Fibroblast of villous mesenchyme (primary cell): ENCODE results near the gene STK32B. TPM values are rescaled to one million over a fixed set of nuclear protein-coding genes. Genes with fewer than 3 reads are reported as not detected.
"Not testable (repeated sequence)": the region's sequence is repeated elsewhere in the genome, so short reads cannot be mapped to it uniquely, and the experiment has no call there.

Experiments used
- DNase-seq: peaks from one replicate; pipeline ENCODE4 v3.0.0-alpha.2; 2010; ENCODE audit warnings: low read depth
- H3K4me3 ChIP-seq: 2 replicates; pipeline ENCODE4 v1.5.1; 2011; ENCODE audit warnings: low read depth, mild to moderate bottlenecking, low read length
- total RNA-seq: library from RNA; depleted of rRNA; stranded (reverse); fragments of >200 nt; gene quantifications from 2 replicates; pipeline ENCODE4 v1.2.3, GENCODE V29; 2012
- TF ChIP-seq, protein P1 (sequence below): IDR thresholded peaks from 2 replicates; pipeline ENCODE4 v1.5.1; 2012; ENCODE audit warnings: low read depth, mild to moderate bottlenecking, low read length; ENCODE audit not compliant: insufficient read depth

The STK32B gene
- total RNA-seq, 1 donor, result 2.6 TPM

DNA sequence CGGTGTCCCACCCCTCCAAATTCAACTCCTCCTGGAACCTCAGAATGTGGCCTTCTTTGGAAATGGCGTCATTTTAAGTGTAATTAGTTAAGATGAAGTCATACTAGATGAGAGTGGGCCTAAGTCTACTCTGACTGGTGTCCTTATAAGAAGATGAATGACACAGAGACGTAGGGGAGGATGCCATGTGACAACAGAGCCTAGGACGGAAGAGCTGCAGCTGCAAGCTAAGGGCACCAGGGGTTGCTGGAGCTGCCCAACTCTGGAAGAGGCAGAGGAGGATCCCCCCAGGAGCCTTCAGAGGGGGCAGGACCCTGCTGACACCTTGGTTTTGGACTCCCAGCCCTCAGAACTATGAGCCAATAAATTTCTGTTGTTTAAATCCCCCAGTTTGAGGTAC lies 115.1 kb downstream of the STK32B start:
- DNase-seq, result no peak
- TF ChIP-seq, protein P1, sequence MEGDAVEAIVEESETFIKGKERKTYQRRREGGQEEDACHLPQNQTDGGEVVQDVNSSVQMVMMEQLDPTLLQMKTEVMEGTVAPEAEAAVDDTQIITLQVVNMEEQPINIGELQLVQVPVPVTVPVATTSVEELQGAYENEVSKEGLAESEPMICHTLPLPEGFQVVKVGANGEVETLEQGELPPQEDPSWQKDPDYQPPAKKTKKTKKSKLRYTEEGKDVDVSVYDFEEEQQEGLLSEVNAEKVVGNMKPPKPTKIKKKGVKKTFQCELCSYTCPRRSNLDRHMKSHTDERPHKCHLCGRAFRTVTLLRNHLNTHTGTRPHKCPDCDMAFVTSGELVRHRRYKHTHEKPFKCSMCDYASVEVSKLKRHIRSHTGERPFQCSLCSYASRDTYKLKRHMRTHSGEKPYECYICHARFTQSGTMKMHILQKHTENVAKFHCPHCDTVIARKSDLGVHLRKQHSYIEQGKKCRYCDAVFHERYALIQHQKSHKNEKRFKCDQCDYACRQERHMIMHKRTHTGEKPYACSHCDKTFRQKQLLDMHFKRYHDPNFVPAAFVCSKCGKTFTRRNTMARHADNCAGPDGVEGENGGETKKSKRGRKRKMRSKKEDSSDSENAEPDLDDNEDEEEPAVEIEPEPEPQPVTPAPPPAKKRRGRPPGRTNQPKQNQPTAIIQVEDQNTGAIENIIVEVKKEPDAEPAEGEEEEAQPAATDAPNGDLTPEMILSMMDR, result no peak
- no peak overlapping the region for H3K4me3 ChIP-seq

DNA sequence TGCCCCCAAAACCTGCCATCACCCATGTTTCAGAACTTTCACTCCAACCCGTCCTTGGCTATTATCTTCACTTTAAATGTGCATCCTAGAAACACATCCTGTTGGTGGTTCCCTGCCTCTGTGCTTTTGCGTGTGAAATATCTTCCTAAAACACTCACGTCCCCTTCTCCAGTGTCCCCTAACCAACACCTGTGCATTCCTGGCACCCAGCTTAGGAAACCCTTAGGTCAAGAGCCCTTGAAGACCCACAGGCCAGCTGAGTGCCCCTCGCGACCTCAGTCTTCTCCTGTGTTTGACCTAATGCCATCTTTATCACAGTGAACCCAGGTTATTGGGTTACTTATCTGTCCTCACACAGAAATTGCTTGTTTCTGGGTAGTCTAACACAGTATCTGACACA lies 117.6 kb downstream of the STK32B start:
- DNase-seq, result no peak
- TF ChIP-seq, protein P1, result no peak
- no peak overlapping the region for H3K4me3 ChIP-seq

DNA sequence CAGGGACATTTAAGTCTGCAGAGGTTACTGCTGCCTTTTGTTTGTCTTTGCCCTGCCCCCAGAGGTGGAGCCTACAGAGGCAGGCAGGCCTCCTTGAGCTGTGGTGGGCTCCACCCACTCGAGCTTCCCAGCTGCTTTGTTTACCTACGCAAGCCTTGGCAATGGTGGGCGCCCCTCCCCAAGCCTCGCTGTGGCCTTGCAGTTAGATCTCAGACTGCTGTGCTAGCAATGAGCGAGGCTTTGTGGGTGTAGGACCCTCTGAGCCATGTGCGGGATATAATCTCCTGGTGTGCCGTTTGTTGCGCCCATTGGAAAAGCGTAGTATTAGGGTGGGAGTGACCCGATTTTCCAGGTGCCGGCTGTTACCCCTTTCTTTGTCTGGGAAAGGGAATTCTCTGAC lies 124.6 kb downstream of the STK32B start:
- H3K4me3 ChIP-seq, DNase-seq: not testable (repeated sequence)

DNA sequence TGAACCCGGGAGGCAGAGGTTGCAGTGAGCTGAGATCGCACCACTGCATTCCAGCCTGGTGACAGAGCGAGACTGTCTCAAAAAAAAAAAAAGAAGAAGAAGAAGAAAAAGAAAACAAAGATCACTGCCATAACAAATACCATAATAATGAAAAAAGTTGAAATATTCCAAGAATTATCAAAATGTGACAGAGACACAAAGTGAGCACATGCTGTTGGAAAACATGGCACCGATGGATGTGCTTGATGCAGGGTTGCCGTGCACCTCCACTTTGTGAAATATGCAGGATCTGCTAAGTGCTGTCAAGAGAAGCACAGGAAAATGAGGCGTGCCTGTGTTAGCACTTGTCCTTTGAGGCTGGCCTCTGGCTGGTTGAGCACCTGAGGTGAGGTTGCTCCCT lies 133.3 kb downstream of the STK32B start:
- DNase-seq, result no peak
- H3K4me3 ChIP-seq, result no peak overlapping the region
- TF ChIP-seq, protein P1, result no peak

DNA sequence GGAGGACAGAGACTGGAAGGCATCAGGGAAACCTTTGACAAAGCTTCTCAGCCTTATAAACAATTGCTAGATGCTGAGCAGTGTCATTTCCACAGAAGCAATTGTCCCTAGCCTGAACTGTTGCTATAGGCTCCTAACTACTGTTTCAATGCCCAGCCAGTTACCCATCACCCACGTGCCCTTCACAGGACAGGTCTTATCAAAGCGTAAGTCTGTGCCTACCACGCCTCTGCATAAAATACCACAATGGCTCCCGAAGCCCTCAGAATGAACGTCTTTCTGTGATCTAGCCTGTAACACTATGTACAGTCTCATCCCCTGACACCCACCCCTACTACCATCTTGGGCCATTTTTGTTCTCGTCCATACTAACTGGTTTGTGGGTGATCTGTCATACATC lies 134.3 kb downstream of the STK32B start:
- TF ChIP-seq, protein P1, result no peak
- no peak for DNase-seq
- no peak overlapping the region for H3K4me3 ChIP-seq

DNA sequence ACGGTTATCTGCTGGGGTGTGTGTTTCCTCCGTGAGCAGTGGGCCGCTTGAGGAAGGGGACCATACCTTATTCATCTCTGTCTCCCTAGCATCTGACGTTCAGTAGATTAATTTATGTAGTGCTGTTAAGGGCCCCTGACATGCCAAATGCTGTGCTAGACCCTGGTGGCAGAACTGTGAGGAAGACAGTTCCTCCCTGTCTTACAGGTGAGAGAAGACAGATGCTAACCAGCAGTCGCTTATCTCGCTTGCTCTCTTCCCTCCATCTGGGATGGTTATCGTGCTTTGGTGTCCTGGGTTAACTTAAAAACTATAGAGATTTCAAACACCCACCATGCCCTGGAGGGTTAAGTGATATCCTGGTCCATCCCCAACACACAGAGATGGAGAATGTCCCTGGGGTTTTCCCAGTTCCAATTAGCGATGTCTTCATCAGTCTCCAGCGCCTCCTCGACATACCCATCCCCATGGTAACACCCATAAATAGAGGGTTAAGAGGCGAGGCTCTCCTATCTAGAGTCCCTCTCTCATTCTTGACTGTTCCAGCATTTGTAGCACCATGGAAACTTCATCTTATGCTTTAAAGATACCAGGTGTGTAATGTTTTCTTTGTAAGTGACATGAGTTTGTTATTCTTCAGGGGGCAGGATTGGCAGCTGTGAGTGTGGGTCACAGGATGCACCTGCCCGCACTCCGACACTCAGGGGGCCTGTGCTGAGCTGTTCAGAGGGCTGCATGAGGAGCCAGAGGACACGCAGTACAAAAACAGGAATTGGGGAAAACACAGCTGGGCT lies 135.2 kb downstream of the STK32B start:
- H3K4me3 ChIP-seq, result no peak overlapping the region
- TF ChIP-seq, protein P1, result no peak

DNA sequence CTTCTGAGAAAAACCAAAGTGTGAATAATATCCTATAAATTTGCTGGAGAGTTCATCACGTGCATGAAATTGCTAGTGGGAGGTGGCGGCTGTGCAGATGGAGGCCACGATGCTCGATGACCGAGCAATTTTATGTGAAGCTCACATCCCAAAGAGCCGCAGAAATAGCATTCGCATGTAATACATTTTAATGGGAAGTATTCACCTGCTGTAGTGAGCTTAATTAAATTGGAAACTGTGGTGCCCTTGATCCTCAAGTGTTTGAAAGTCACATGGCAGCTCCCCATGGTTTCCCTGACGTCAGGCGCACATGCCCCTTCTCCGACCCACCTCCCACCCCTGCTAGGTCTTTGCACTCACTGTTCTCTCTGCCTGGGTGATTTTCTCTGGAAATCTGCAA lies 136.8 kb downstream of the STK32B start:
- TF ChIP-seq, protein P1, result no peak
- no peak overlapping the region for H3K4me3 ChIP-seq
- DNase-seq, result no peak

More for the DNA sequence above, 135.2 kb downstream of the STK32B start:
- DNase-seq, result no peak
